ENCODE data around the gene OR5AR1.

- no peak for TF ChIP-seq GATA3 (IDR thresholded peaks at IDR 0.05; ENCODE audit: low read depth, low read length)
- no peak for TF ChIP-seq GATA2 (IDR thresholded peaks at IDR 0.05; ENCODE audit: low read depth, low read length)
Measured at GRCh38 chr11:56693428-56693827, 29.9 kb downstream of the OR5AR1 start.
